Hippocampal formation (tissue), 2 donors: Measurements from ENCODE around the gene GNL1.

Experiments used
- DNase-seq, 2 donors: peaks; one replicate each; lab custom pipeline; 2025; lab: John Stamatoyannopoulos, UW

The GNL1 gene, protein sequence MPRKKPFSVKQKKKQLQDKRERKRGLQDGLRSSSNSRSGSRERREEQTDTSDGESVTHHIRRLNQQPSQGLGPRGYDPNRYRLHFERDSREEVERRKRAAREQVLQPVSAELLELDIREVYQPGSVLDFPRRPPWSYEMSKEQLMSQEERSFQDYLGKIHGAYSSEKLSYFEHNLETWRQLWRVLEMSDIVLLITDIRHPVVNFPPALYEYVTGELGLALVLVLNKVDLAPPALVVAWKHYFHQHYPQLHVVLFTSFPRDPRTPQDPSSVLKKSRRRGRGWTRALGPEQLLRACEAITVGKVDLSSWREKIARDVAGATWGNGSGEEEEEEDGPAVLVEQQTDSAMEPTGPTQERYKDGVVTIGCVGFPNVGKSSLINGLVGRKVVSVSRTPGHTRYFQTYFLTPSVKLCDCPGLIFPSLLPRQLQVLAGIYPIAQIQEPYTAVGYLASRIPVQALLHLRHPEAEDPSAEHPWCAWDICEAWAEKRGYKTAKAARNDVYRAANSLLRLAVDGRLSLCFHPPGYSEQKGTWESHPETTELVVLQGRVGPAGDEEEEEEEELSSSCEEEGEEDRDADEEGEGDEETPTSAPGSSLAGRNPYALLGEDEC

DNA sequence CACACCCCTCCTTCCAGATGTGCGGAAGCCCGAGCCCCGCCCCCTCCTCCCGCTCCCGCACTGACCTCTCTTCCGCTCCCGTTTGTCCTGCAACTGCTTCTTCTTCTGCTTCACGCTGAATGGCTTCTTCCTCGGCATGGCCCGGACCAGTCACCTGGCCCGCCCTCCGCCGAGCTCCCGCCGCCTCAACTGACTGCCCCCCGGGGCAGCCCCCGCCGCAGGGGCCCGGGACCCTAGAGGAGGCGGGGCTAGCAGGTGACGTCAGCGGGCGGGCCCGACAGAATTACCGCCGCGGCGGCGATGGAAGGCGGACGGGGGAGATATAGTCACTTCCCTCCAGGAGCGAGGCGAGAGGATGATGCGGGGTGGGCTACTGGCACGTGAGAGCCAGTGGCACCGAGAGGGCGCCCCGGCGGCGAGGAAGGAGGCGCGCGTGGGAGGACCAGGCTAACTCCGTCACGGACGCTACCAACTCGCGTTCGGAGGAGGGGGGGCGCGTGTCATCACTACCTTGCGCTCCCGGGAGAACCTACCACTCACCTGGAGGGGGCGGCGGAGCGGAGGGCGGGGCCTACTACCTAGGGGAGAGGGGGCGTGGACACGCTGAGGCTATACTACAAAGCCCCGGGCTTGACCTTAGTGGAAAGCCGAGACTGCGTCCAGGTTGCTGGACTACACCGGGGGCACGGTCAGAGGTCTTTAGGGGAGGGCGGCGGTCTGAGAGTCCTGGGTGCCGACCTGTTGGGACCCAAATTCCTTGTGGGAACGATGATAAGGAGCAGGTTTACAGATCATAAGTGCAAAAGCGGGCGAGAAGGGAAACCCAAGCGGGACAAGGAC lies at the start of gene GNL1:
Gene GNL1, minus strand, starts transcription at position 424 of the 840 bp plus-strand sequence. Its CDS starts 286 bp downstream, at position 138.
- DNase-seq, result peak; percentile 85 to 87

DNA sequence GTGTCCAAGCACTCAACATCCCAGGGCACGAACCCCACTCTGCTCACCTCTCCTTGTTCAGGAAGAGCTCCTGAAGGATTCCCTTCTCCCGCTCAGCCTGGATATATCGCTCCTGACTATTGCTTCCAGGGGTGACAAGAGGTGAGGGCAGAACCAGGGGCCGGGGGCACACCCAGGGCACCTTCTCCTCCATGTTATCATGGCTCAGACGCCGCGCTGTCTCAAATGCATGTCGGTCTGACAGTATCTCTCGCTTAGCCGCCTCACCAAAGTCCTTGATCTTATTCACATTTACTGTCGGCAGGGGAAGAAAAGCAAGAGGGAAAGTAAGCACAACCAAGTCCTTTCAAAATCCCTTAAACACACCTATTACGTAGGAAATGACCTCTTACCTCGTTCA lies 47.7 kb upstream of the GNL1 start:
- DNase-seq, result no peak

DNA sequence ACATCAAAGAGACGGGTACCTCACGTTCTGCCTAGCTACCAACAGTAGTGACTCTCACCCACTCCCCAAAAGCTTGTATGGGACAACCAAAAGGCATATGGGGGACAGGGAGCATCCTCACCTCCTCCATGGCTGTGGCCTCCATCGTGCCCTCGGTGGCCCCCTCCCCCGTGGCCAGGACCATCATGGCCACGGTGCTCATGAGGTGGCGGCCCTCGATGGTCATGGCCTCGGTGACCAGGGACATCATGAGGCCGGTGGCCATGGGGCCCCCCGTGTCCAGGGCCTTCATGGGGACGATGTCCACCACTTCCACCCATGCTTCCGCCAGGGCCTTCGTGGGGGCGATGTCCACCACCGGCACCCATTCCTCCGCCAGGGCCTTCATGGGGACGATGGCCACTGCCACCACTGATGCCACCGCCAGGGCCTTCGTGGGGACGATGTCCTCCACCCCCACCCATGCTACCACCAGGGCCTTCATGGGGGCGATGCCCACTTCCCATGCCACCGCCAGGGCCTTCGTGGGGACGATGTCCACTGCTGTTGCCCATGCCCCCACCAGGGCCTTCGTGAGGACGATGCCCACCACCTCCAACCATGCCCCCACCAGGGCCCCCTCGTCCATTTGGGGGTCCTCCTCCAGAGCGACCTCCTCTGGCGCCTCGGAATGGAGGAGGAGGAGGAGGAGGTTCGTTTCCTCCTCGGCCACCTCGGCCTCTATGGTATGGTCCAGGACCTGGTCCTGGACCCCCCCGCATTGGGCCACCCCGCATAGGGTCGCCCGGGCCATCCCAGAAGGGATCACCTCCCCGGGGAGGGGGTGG lies 45.7 kb upstream of the GNL1 start:
- no peak for DNase-seq

DNA sequence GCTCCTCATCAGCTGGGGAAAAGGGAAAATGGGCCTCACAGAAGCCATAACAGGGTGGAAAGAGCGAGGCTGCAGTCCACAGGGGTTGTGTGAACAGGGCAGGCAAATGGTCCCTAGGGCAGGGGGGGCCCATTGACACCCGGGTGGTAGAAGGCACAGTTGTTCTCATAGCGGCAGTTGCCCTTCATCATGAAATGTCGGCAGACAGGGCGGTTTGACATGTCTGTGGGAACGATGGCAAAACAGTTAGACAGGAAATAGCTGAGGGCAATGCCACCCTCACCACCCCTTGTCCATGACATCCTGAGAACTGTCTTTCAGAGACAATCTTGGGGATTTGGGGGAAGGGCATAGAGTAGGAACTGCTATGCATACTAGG lies 45.1 kb upstream of the GNL1 start:
- DNase-seq, result no peak

DNA sequence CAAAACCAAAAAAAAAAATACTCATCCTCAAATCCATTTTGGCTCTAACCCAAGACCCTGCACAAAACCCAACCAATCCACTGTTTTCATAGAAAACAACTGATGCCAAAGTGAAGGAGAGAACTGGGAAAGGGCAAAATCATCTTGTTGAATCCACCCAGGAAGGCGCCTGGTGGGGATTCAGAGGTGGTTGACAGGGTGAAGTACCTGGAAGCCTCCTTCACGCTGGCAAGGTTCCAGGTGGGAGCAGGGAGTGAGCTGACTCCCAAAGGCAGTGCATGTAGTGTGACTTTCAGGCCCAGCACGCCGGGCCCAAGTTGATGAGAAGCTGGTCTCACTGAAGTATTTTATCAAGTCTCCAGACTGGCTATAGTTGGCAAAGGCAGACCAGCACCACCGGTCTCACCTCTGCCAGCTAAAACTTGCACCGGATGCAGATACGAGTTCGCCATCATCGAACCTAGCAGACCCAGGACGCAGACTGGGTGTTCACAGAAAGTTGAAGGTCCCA lies 44.2 kb upstream of the GNL1 start:
- DNase-seq, result no peak

DNA sequence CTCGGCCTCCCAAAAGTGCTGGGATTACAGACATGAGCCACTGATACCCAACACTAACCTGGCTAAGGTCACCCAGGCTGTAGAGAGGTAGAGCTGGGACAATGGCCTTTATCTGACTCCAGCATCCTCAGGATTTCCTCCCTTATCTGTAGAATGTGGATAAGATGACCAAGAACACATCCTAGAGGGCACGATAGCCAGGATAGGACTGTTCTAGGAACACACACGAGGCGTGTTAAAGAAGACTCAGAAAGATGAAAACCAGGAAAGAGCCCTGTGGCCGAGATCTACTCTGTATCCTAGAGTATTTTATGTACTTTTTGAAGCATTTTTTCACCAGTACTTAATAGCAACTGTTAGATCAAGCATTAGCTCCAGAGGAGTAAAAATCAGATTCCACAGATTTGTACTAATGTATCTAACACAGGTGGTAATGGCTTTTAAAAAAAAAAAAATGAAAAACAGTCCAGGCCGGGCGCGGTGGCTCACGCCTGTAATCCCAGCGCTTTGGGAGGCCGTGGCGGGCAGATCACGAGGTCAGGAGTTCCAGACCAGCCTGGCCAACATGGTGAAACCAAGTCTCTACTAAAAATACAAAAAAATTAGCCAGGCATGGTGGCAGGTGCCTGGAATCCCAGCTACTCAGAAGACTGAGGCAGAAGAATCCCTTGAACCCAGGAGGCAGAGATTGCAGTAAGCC lies 43.5 kb upstream of the GNL1 start:
- DNase-seq, result no peak

DNA sequence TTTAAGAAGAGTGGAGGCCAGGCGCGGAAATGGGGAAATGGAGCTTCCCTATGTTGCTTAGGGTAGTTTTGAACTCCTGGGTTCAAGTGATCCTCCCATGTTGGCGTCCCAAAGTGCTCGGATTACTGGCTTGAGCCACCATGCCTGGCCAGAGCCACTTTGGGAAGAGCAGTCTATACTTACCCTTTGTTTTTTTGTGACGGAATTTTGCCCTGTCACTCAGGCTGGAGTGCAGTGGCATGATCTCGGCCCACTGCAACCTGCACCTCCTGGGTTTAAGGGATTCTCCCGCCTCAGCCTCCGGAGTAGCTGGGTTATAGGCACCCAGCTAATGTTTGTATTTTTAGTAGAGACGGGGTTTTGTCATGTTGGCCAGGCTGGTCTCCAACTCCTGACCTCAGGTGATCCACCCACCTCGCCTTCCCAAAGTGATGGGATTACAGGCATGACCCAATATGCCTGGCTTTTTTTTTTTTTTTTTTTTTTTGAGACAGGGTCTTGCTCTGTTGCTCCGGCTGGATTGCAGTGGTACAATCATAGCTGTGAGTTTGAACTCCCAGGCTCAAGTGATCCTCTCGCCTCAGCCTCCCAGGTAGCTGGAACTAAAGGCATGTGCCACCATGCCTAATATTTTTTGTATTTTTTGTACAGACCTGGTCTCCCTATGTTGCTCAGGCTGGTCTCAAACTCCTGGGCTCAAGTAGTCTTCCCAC lies 42.8 kb upstream of the GNL1 start:
- DNase-seq, result no peak

DNA sequence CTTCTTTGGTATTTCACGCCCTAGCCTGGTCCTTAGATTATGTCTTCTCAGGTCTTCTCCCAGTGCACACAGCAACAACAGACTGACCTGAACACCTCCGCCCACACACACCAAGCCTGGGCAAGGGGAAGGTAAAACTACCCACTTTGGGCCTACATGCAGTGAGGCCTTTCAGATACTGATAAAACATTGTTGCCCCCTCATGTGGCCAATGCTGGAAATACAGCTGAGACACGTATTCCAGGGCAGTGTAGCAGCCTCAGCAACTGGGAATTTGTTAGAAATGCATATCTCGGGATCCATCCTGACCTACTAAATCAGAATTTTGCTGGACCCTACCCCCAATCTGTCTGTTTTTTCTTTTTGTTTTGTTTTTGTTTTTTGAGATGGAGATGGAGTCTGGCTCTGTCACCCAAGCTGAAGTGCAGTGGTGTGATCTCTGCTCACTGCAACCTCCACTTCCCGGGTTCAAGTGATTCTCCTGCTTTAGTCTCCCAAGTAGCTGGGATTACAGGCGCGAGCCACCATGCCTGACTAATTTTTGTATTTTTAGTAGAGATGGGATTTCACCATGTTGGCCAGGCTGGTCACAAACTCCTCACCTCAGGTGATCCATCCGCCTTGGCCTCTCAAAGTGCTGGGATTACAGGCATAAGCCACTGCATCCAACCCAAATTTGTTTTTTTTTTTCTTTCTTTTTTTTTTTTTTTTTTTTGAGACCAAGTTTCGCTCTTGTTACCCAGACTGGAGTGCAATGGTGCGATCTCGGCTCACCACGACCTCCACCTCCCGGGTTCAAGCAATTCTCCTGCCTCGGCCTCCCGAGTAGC lies 41.2 kb upstream of the GNL1 start:
- peak; percentile 30 to 54 for DNase-seq

DNA sequence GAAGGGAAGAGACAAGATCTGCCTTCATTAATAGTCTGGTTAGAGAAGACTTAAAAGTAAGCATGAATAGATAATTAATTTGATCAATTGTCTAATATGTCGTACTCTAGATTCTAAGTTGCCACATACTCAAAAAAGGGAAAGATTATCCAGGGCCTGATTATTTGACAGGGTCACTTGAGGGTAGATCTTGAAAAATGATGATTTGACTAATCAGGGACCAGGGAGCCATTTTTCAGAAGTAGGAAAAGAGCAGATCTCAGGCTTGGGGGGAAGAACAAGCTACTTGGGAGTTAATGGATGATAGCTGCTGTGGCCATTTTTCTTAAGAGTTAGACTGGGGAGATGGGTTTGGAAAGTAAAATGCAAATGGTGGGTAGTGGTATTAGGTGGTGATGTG lies 36.0 kb upstream of the GNL1 start:
- no peak for DNase-seq

DNA sequence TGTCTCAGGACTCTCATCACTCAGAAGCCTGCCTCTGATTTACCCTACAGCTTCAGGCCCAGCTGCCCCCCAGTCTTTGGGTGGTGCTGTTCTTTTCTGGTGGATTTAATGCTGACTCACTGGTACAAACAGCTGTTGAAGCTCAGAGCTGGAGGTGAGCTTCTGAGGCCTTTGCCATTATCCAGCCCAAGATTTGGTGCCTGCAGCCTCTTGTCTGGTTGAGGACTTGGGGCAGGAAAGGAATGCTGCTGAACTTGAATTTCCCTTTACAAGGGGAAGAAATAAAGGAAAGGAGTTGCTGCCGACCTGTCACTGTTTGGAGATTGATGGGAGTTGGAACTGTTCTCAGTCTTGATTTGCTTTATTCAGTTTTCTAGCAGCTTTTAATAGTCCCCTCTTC lies 34.7 kb upstream of the GNL1 start:
- no peak for DNase-seq

DNA sequence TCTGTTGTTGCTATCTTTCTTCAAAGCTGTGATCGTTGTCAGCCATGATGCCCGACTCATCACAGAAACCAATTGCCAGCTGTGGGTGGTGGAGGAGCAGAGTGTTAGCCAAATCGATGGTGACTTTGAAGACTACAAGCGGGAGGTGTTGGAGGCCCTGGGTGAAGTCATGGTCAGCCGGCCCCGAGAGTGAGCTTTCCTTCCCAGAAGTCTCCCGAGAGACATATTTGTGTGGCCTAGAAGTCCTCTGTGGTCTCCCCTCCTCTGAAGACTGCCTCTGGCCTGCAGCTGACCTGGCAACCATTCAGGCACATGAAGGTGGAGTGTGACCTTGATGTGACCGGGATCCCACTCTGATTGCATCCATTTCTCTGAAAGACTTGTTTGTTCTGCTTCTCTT lies 34.2 kb upstream of the GNL1 start:
- DNase-seq, result no peak

DNA sequence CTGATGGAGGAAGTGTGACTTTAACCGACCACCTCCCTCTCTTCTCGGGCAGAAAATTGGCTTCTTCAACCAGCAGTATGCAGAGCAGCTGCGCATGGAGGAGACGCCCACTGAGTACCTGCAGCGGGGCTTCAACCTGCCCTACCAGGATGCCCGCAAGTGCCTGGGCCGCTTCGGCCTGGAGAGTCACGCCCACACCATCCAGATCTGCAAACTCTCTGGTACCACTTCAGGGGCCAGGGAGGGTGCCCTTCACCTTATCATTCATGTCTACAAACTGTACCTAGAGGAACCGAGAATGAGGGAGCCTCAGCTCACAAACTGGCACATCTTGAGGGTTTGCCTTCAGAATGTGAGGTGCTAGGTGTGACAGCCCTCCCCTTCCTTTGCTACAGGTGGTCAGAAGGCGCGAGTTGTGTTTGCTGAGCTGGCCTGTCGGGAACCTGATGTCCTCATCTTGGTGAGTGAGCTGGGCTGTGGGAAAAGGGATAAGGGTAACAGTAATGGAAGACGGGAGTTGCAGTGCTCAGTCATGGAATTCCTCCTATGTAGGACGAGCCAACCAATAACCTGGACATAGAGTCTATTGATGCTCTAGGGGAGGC lies 33.6 kb upstream of the GNL1 start:
- no peak for DNase-seq

DNA sequence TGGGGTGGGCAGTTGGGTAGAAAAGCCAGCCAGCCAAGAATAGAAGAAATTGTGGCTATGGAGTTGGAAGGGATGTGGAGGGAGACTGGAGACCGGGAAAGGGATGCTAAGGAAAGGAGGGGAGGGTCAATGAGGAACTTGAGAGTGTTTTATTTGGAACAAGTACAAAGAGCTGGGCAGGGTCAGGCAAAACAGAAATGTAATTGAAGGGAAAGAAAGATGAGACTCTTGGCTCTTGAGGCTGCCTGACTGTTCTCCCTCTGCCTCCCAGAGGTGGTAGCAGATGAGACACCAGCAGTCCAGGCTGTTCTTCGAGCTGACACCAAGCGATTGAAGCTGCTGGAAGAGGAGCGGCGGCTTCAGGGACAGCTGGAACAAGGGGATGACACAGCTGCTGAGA lies 27.6 kb upstream of the GNL1 start:
- no peak for DNase-seq

DNA sequence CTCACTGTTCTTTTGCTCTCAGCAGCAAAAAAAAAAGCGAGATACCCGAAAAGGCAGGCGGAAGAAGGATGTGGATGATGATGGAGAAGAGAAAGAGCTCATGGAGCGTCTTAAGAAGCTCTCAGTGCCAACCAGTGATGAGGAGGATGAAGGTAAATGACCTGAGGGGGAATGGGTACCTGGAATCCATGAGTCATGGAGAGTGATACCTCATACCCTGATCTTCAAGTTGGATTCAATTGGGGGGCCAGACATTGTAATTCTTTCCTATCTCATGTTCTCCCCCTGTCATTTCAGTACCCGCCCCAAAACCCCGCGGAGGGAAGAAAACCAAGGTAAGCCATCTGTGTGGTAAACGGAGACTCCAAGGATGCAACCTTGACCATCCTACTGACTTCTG lies 21.8 kb upstream of the GNL1 start:
- DNase-seq, result no peak

DNA sequence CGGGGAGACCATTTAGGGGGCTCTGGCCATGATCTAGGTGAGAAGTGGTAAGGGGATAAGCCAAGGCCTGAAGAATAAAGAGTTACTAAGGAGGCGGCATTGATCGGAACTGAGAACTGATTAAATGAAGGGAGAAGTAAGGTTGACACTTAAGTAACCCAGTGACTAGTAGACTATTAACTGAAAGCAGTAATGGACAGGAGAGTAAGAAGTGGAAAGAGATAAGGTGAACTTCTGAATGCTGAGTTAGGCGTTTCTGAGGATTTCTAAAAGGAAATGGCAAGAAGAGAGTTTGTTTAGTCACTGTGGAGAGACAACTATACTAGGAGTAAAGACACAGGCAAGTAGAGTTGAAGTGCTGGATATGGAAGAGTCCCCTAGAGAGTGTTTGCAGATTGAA lies 16.8 kb upstream of the GNL1 start:
- DNase-seq, result no peak

DNA sequence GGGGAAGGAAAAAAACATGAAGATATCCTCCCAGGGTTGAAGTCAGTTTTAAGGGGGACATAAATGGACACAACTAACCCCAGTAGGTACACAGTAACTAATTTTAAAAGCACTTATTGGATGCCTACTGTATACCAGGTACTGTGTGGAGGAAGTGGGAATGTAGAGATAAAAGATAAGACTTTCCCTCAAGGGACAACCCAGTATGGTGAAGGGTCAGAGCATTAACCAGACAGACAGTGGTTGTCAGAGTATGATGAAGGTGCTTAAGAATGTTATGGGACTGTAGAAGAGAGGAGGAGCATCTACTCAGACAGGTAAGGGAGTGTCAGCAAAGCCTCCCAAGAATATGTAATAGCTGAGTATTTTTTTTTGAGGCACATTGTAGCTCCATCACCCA lies 15.9 kb upstream of the GNL1 start:
- DNase-seq, result no peak

DNA sequence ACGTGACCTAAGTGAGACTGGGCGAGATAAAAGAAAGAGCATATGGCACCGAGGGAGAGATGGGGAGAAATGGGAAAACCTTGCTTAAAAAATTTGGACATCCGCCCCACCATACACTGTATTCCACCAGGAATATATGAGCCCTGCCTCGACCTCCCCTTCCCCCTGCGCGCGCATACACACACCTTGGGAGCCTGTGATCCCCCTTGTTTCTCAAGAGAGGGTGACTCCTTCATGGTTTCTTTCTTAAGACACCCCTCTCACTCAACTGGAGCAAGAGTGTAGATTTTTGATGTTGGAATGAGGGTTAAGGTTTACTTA lies 15.4 kb upstream of the GNL1 start:
- DNase-seq, result no peak

DNA sequence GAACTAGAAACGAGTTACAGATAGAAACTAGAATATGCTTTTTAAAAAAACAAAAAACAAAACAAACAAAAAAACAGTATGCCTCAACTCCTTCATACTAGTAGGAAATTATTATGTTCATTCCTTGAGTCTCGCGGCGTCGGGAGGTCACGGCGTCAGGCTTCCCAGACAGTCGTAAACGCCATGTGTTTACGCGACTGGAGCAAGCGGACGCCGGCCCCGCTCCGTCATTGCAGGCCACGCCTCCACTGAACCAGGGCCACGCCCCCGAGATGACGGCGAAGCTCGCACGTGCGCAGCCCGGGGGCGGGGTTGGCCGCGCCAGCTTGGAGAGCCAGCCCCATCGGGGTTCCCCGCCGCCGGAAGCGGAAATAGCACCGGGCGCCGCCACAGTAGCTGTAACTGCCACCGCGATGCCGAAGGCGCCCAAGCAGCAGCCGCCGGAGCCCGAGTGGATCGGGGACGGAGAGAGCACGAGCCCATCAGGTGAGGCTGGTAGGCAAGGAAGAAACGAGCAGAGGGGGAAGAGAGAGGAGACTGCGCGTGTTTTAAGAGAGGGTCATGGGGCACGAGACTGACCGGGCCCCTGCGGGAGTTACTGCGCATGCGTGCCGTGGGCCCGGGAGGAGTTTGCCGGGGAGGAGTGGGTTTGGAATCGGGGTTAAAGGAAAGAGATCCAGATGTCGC lies 14.9 kb upstream of the GNL1 start, which contains the start of gene ABCF1:
Gene ABCF1, plus strand, starts transcription at position 368 of the 687 bp plus-strand sequence. Its CDS starts 46 bp downstream, at position 414.
- peak; percentile 94 to 96 for DNase-seq

DNA sequence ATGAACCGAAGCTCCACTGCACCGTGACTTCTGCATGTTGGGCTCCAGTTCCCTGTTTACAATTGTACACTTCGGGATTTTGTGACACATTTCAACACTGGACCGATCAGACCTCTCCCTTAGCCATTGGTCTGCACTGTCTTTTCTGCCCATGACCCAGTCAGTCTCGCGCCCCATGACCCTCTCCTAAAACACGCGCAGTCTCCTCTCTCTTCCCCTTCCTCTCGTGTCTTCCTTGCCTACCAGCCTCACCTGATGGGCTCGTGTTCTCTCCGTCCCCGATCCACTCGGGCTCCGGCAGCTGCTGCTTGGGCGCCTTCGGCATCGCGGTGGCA lies 14.4 kb upstream of the GNL1 start:
- no peak for DNase-seq
